AG10803 (cell line): ENCODE measurements around the gene PPM1H.

Experiments
- DNase-seq: peaks from one replicate; pipeline ENCODE4 v3.0.0; 2010; ENCODE audit warnings: low read depth
- H3K4me3 ChIP-seq: 2 replicates; pipeline ENCODE4 v1.5.1; 2011; ENCODE audit warnings: mild to moderate bottlenecking, low read length, control low read depth
- TF ChIP-seq, protein P1 (sequence below): conservative IDR thresholded peaks from 2 replicates; pipeline ENCODE4 v1.5.1; 2011; ENCODE audit warnings: mild to moderate bottlenecking, low read length, control low read depth, inconsistent platforms

Gene PPM1H

DNA sequence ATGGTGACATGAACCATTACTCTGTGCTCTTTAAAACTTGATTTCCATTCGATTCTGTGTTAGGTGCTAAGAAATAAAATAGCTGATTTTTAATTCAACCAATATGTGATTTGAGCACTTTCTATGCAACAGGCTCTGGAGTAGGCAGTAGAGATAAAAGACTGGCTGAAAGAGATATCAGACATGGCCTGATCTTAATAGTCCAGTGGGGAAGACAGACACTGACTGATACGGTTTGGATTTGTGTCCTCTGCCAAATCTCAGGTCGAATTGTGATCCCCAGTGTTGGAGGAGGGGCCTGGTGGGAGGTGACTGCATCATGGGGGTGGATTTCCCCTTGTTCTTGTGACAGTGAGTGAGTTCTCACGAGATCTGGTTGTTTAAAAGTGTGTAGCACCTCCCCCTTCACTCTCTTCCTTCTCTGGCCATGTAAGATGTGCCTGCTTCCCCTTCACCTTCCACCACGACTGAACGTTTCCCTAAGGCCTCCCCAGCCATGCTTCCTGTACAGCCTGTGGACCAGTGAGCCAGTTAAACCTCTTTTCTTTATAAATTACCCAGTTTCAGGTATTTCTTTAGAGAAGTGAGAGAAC, 128.6 kb downstream of the PPM1H start:
- H3K4me3 ChIP-seq: no peak overlapping the region
- DNase-seq: no peak
- TF ChIP-seq, protein P1, sequence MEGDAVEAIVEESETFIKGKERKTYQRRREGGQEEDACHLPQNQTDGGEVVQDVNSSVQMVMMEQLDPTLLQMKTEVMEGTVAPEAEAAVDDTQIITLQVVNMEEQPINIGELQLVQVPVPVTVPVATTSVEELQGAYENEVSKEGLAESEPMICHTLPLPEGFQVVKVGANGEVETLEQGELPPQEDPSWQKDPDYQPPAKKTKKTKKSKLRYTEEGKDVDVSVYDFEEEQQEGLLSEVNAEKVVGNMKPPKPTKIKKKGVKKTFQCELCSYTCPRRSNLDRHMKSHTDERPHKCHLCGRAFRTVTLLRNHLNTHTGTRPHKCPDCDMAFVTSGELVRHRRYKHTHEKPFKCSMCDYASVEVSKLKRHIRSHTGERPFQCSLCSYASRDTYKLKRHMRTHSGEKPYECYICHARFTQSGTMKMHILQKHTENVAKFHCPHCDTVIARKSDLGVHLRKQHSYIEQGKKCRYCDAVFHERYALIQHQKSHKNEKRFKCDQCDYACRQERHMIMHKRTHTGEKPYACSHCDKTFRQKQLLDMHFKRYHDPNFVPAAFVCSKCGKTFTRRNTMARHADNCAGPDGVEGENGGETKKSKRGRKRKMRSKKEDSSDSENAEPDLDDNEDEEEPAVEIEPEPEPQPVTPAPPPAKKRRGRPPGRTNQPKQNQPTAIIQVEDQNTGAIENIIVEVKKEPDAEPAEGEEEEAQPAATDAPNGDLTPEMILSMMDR: no peak

DNA sequence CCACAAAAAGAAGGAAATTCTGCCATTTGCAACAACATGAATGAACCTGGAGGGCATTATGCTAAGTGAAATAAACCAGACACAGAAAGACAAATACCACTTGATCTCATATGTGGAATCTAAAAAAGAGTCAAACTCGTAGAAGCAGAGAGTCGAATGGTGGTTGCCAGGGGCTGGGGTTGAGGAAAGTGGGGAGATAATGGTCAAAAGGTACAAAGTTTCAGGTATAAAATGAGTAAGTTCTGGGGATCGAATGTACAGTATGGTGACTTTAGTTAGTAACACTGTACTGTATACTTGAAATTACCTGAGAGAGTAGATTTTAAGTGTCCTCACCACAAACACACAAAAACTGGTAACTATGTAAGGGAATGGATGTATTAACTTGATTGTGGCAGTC, 129.4 kb downstream of the PPM1H start:
- no peak for DNase-seq
- TF ChIP-seq, protein P1: no peak
- H3K4me3 ChIP-seq: no peak overlapping the region

DNA sequence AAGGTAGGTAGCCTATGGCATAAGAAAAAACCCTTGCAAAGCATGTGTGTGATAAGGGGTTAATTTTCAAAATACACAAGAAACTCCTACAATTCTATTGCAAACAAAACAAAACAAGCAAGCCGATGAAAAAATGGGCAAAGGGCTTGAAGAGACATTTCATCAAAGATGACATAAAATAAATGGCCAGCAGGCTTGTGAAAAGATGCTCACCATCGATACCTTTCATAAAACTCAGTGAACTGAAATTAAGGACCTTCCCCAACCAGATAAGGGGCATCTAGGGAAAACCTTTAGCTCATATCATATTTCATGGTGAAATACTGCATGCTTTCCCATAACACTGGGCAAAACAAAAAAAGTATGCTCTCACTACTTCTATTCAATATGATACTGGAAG, 131.2 kb downstream of the PPM1H start:
- DNase-seq: no peak
- H3K4me3 ChIP-seq: no peak overlapping the region
- TF ChIP-seq, protein P1: no peak

DNA sequence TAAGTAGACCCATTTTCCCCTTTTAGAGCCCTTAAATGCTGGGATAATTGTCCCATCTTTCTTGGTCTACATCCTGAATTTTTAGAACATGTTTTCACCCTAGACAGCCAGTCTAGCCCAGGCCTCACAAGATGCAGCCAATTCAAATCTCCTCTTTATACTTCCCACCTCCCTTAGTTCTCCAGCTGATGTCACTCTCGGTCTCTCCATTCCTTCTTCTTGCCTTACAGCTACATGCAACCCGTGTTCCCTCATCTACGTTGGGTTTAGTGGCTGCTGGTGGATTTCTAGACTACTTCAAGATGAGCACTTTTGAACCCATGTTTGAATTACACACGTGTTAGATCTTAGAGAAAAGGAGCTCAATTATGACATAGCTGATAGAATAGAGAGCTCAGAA, 132.0 kb downstream of the PPM1H start:
- DNase-seq: peak; percentile 16
- TF ChIP-seq, protein P1: peak; percentile 18; the same call in 1 of the 2 replicates
- H3K4me3 ChIP-seq: no peak overlapping the region

DNA sequence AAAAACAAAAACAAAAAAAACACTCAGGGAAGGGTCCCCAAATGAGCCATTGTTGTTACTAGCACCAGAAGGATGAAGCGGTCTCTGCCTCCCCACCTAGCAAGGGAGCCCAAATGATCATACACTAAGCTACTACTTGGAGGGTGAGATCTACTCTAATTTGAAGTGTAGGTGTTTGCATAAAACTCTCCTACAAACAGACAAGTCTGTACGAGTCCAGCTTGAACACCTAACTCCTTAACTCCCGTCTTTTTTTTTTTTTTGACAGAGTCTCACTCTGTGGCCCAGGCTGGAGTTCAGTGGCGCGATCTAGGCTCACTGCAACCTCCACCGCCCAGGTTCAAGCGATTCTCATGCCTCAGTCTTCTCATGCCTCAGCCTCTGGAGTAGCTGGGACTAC, 132.6 kb downstream of the PPM1H start:
- TF ChIP-seq, protein P1: no peak
- no peak overlapping the region for H3K4me3 ChIP-seq
- no peak for DNase-seq

DNA sequence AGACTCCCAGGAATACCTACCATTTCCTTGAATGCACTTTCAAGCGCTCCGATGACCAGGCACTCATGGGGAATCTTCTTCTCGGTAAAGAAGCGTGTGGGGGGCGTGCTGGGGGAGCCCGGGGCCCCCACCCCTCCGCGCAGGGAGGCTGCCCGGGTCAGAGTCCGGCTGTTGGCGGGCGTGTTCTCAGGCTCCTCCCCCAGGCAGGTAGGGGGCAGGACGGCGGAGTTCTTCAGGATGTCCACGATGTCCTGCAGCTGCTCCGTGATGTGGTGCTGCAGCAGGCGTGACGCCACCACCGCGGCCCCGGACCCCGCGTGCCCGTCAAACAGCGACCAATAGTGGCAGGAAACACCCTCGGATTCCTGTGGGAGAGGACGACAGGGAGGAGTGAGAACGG, 133.2 kb downstream of the PPM1H start:
- TF ChIP-seq, protein P1: no peak
- DNase-seq: no peak
- H3K4me3 ChIP-seq: no peak overlapping the region

DNA sequence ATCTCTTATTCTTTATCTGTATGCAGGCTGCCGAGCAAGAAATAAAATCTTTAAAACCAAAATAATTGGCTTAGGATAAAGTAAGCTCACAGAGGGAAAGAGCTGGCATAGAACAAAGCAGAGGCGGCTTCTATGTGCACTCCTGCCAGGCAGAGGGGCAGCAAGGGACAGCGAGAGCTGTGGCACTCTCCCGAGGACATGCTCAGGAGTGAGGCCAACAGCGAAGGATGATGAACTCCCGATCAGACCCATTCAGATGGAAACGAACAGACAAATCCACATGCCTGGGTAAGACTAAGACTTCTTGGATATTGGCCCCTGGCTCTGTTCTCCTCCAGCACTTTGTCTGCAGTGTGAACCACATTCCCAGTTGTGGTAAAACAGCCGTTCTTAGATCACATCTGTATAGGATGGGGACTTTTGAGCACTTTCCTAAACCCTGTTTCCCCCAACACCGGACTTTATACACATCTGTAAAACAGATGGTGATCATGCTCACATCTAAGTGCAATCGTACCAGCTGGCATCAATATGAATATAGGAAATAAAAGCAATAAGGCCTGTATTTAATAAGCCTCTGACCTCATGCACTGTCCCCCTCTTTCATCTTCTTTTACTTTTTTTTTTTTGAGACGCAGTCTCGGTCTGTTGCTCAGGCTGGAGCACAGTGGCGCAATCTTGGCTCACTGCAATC, 134.1 kb downstream of the PPM1H start:
- peak overlapping the region; percentile 20; the same call in 1 of the 2 replicates for H3K4me3 ChIP-seq
- peak; percentile 86 for DNase-seq
- TF ChIP-seq, protein P1: no peak
